Vagina (tissue), 2 donors: ENCODE measurements around the gene PDXDC1.
"Not testable (repeated sequence)": the region's sequence is repeated elsewhere in the genome, so short reads cannot be mapped to it uniquely, and the experiment has no call there.

Experiments used
- POLR2A ChIP-seq, 2 donors: fragments of 450-650 bp; IDR thresholded peaks; one replicate each; pipeline ENCODE4 v1.6.1; 2017; ENCODE audit warnings: antibody characterized with exemption in 2 of 2, mild to moderate bottlenecking in 2 of 2, moderate library complexity in 2 of 2
- POLR2AphosphoS5 ChIP-seq, 2 donors: sonication (generic); formaldehyde crosslinking; IDR thresholded peaks; one replicate each; pipeline ENCODE4 v1.9.0; 2017; ENCODE audit warnings: antibody characterized with exemption in 2 of 2, mild to moderate bottlenecking in 2 of 2, low read depth in 1 of 2; ENCODE audit not compliant: insufficient read depth in 1 of 2
- TF ChIP-seq, protein P1 (sequence below), 3 experiments: fragments of 450-650 bp in 2 of 3; fragments of 200-600 bp in 1 of 3; sonication (generic) in 1 of 3; IDR thresholded peaks; one replicate each; pipeline ENCODE4 v1.5.1; 2017 to 2019; ENCODE audit warnings: antibody characterized with exemption in 3 of 3, mild to moderate bottlenecking in 2 of 3, moderate library complexity in 2 of 3

GRCh38 chr16:15168303-15168702 lies 193.5 kb downstream of the PDXDC1 start:
- TF ChIP-seq, protein P1, sequence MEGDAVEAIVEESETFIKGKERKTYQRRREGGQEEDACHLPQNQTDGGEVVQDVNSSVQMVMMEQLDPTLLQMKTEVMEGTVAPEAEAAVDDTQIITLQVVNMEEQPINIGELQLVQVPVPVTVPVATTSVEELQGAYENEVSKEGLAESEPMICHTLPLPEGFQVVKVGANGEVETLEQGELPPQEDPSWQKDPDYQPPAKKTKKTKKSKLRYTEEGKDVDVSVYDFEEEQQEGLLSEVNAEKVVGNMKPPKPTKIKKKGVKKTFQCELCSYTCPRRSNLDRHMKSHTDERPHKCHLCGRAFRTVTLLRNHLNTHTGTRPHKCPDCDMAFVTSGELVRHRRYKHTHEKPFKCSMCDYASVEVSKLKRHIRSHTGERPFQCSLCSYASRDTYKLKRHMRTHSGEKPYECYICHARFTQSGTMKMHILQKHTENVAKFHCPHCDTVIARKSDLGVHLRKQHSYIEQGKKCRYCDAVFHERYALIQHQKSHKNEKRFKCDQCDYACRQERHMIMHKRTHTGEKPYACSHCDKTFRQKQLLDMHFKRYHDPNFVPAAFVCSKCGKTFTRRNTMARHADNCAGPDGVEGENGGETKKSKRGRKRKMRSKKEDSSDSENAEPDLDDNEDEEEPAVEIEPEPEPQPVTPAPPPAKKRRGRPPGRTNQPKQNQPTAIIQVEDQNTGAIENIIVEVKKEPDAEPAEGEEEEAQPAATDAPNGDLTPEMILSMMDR (IDR thresholded peaks at IDR 0.05), result not testable (repeated sequence)
- TF ChIP-seq POLR2A (IDR thresholded peaks at IDR 0.05); POLR2AphosphoS5 (IDR thresholded peaks at IDR 0.05; ENCODE audit: insufficient read depth in 1 of 2, low read depth in 1 of 2): not testable (repeated sequence)
